ENCODE measurements around the gene CNTD1.
A peak's percentile ranks its signal among the peaks of the same experiment; 100 is the strongest.

CNTD1 gene

DNA sequence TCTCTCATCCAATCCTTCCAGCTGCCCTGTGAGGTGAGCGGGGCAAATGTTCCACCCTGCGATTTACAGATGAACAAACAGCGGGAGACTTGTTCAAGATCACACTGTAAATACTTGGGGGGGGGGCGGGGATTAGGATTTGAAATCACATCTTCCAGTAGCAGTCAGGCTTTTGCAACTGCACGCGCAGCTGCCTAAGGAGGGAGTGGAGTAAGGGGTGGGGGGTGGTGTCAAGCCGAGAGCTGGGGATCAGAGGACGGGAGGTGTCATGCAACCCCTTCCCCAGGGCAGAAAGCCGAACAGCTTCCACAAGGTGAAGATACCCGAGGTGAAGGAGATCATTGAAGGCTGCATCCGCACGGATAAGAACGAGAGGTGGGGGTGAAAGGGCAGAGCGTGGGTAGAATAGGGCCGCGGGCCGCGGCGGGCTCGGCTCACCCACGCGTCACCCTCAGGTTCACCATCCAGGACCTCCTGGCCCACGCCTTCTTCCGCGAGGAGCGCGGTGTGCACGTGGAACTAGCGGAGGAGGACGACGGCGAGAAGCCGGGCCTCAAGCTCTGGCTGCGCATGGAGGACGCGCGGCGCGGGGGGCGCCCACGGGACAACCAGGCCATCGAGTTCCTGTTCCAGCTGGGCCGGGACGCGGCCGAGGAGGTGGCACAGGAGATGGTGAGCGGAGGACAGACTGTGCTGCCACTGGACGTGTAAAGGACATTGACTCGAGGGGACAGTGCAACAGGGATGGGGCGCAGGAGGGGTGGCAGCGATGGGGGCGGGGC, 13.7 kb upstream of the CNTD1 start:
- H3K27me3 Mint-ChIP-seq (ENCODE audit: low read depth), result peaks cover 82% of the 10 kb centered on the region
- peaks cover 12% of the 10 kb centered on the region for H3K4me1 Mint-ChIP-seq (ENCODE audit: low read depth)
- no peak overlapping the region for H3K27ac Mint-ChIP-seq
- H3K4me3 Mint-ChIP-seq, result no peak overlapping the region
- no peaks in the 10 kb centered on the region for H3K9me3 Mint-ChIP-seq
- peaks cover 4% of the 10 kb centered on the region for H3K36me3 Mint-ChIP-seq (ENCODE audit: low read depth)

DNA sequence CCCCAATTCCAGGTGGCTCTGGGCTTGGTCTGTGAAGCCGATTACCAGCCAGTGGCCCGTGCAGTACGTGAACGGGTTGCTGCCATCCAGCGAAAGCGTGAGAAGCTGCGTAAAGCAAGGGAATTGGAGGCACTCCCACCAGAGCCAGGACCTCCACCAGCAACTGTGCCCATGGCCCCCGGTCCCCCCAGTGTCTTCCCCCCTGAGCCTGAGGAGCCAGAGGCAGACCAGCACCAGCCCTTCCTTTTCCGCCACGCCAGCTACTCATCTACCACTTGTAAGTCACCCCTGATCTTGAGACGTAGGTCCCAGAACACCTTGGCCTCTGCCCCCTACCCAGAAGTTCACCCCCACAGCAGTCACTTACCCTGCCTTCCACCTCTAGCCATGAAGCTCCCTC, 11.4 kb upstream of the CNTD1 start:
- Mint-ChIP-seq H3K27me3 (ENCODE audit: low read depth) (peaks cover 72% of the 10 kb centered on the region), H3K27ac (no peak overlapping the region), H3K9me3 (no peaks in the 10 kb centered on the region), H3K4me1 (ENCODE audit: low read depth) (peaks cover 12% of the 10 kb centered on the region), H3K4me3 (no peak overlapping the region), H3K36me3 (ENCODE audit: low read depth) (peaks cover 4% of the 10 kb centered on the region)

- Mint-ChIP-seq H3K4me3 (no peak overlapping the region), H3K9me3 (no peaks in the 10 kb centered on the region), H3K36me3 (ENCODE audit: low read depth) (peaks cover 5% of the 10 kb centered on the region), H3K27me3 (ENCODE audit: low read depth) (peaks cover 27% of the 10 kb centered on the region), H3K4me1 (ENCODE audit: low read depth) (peaks cover 3% of the 10 kb centered on the region), H3K27ac (no peak overlapping the region)
These were observed 6.7 kb upstream of the CNTD1 start for GRCh38 chr17:42791948-42792347.

DNA sequence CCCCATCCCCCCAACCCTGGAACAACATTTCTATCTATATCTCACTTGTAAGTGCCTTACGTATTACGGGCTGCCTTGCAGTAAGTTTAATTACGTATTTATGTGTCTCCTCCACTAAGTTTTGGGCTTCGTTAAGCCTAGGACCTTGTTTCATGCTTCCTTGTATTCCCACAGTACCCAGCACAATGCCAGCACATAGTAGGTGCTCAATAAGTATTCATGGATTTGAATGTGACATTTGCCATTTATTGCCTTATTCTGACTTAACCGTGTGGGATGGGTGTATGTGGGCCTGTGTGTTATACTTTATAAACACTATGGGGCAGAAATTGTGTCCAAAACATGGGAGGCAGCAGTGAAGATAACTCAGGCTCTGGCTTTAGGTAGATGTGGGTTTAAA, 6.1 kb upstream of the CNTD1 start:
- Mint-ChIP-seq H3K27me3 (ENCODE audit: low read depth) (peaks cover 22% of the 10 kb centered on the region), H3K27ac (no peak overlapping the region), H3K9me3 (no peaks in the 10 kb centered on the region), H3K36me3 (ENCODE audit: low read depth) (peaks cover 5% of the 10 kb centered on the region), H3K4me1 (ENCODE audit: low read depth) (peaks cover 8% of the 10 kb centered on the region), H3K4me3 (no peak overlapping the region)

DNA sequence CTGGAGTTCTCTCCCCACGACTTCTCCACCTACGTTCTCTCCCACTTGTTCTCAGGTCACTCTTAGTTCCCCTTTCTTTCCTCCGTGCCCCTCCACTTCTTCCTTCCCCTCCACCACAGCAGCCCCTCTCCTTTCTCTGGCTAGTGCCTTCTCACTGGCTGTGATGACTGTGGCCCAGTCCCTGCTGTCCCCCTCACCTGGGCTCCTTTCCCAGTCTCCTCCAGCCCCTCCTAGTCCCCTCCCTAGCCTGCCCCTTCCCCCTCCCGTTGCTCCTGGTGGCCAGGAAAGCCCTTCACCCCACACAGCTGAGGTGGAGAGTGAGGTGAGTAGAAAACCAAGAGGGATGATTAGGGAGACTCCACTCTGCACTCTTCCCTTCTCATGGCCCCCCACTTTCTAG, 3.6 kb upstream of the CNTD1 start:
- peaks cover 17% of the 10 kb centered on the region for H3K4me1 Mint-ChIP-seq (ENCODE audit: low read depth)
- H3K9me3 Mint-ChIP-seq, result no peaks in the 10 kb centered on the region
- H3K27ac Mint-ChIP-seq, result no peak overlapping the region
- H3K27me3 Mint-ChIP-seq (ENCODE audit: low read depth), result peaks cover 8% of the 10 kb centered on the region
- H3K4me3 Mint-ChIP-seq, result no peak overlapping the region
- peaks cover 5% of the 10 kb centered on the region for H3K36me3 Mint-ChIP-seq (ENCODE audit: low read depth)

DNA sequence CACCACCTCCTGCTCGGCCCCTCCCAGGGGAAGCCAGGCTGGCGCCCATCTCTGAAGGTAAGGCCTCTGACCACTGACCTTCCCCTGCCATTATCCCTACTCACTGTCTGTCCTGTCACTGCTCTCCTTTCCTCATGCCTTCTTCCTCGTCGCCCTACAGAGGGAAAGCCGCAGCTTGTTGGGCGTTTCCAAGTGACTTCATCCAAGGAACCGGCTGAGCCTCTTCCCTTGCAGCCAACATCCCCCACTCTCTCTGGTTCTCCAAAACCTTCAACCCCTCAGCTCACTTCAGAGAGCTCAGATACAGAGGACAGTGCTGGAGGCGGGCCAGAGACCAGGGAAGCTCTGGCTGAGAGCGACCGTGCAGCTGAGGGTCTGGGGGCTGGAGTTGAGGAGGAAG, 3.2 kb upstream of the CNTD1 start:
- peaks cover 5% of the 10 kb centered on the region for H3K36me3 Mint-ChIP-seq (ENCODE audit: low read depth)
- H3K27me3 Mint-ChIP-seq (ENCODE audit: low read depth), result peaks cover 8% of the 10 kb centered on the region
- H3K9me3 Mint-ChIP-seq, result no peaks in the 10 kb centered on the region
- H3K4me3 Mint-ChIP-seq, result peak overlapping the region; percentile 43
- H3K4me1 Mint-ChIP-seq (ENCODE audit: low read depth), result peaks cover 17% of the 10 kb centered on the region
- no peak overlapping the region for H3K27ac Mint-ChIP-seq

GRCh38 chr17:42796066-42796758, 2.4 kb upstream of the CNTD1 start:
- Mint-ChIP-seq H3K4me1 (ENCODE audit: low read depth) (peaks cover 17% of the 10 kb centered on the region), H3K27me3 (ENCODE audit: low read depth) (peaks cover 11% of the 10 kb centered on the region), H3K36me3 (ENCODE audit: low read depth) (peaks cover 5% of the 10 kb centered on the region), H3K9me3 (no peaks in the 10 kb centered on the region), H3K4me3 (peak overlapping the region; percentile 43), H3K27ac (no peak overlapping the region)

DNA sequence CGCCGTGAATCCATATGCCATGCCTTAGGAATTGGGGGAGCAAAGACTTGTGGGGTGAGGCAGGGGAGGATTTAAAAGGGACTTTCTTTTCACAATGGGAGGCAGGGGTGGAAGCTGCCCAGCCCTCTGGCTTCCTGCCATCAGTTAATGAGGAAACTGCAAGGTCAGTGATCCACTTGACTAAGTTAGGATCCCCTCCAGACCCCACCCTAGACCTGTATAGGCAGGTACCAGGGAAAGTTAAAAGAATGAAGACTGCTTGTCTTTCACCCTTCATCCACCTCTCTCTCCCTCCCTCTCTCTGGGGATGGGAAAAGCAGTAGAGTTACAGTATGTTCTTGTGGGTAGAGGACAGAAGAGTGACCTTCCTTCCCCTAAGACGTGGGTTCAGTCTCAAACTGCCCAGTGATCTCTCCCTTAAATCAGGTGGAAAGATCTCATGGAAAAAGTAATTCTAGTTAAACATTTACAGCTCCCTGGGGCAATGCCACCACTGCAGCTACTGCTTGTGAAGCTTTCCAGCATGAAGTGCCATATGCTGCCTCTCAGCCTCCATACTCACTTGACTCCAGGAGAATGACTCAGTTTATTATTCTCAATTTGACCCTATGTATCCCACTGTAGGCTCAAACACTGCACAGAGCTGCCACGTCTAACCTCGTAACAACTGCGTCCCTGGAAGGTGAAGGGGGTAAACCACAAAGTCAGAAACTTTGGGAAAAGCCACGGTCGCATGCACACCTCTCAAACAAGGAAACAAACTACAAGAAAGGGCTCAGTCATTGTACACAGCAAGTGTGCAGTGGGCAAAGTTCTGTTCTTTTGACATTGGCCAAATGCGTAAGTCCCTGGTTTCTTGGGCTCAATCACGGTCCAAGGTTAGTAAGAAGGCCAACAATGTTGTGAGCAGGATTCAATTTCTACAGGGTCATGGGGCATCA, 1.3 kb upstream of the CNTD1 start:
- peaks cover 5% of the 10 kb centered on the region for H3K36me3 Mint-ChIP-seq (ENCODE audit: low read depth)
- H3K9me3 Mint-ChIP-seq, result no peaks in the 10 kb centered on the region
- peaks cover 16% of the 10 kb centered on the region for H3K27me3 Mint-ChIP-seq (ENCODE audit: low read depth)
- peak overlapping the region; percentile 91 for H3K4me3 Mint-ChIP-seq
- H3K4me1 Mint-ChIP-seq (ENCODE audit: low read depth), result peaks cover 17% of the 10 kb centered on the region
- H3K27ac Mint-ChIP-seq, result no peak overlapping the region

- H3K27me3 Mint-ChIP-seq (ENCODE audit: low read depth), result peaks cover 16% of the 10 kb centered on the region
- peak overlapping the region; percentile 73 for H3K27ac Mint-ChIP-seq
- peak overlapping the region; percentile 91 for H3K4me3 Mint-ChIP-seq
- H3K36me3 Mint-ChIP-seq (ENCODE audit: low read depth), result peaks cover 5% of the 10 kb centered on the region
- peaks cover 17% of the 10 kb centered on the region for H3K4me1 Mint-ChIP-seq (ENCODE audit: low read depth)
- H3K9me3 Mint-ChIP-seq, result no peaks in the 10 kb centered on the region
These were observed 664 bp upstream of the CNTD1 start for GRCh38 chr17:42798011-42798382.

DNA sequence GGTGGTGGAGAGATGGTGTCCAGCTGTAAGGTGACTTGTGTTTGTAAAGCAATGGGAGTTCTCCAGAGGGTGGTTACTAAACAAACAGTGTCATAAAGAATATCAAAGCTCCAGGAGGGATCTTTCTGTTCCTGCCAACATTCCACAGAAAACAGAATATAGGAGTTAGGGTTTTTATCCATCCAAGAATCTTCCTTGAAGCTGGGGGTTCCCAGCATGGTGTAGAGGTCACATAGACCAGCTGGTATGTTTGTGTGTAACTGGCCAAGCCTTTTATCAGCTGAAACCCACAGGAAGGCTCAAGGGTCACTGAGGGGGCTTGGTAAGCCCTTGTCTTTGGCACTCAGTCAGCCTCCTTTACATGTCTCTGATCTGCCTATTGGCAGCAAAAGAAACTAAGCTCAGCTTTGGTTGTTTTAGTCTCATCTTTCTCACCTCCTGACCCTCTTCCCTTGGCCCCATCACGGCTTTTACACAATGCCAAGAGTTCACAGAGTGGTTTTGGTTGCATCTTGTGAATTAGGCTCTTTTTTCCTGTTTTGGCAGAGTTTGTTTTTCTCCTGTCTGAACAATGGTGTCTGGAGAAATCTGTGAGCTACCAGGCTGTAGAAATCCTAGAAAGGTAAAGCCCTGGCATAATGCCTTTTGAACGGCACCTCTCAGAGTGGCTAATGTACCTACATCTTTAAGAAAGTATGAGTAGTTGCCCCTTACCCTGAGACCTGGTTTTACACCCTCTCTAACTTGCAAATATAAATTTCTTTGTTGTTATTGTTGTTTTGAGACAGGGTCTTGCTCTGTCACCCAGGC, 4.6 kb downstream of the CNTD1 start:
- Mint-ChIP-seq H3K9me3 (no peaks in the 10 kb centered on the region), H3K27me3 (ENCODE audit: low read depth) (peaks cover 16% of the 10 kb centered on the region), H3K4me3 (no peak overlapping the region), H3K36me3 (ENCODE audit: low read depth) (peaks cover 4% of the 10 kb centered on the region), H3K27ac (no peak overlapping the region), H3K4me1 (ENCODE audit: low read depth) (peaks cover 4% of the 10 kb centered on the region)

DNA sequence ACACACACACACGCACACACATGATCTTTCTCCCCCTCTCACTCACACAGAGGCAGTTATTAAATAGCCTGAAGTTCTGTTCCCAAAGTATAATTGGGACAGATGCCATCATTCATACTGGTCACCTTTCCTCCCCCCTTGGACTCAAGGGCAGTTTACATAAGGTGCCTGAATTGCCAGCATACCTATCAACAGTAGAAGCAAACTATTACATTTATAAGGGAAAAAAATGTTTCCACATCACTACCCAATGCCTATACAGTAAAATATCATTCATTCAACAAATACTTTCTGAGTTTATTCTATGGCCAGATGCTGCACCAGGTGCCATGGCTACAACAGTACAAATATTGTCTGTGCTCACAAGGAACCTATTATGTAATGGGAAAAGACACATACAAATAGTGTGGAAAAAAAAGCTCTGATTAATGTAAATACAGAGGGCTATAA, 6.3 kb downstream of the CNTD1 start:
- Mint-ChIP-seq H3K4me1 (ENCODE audit: low read depth) (no peaks in the 10 kb centered on the region), H3K36me3 (ENCODE audit: low read depth) (peaks cover 11% of the 10 kb centered on the region), H3K27ac (no peak overlapping the region), H3K9me3 (no peaks in the 10 kb centered on the region), H3K27me3 (ENCODE audit: low read depth) (peaks cover 13% of the 10 kb centered on the region), H3K4me3 (no peak overlapping the region)

GRCh38 chr17:42806249-42806648, 7.6 kb downstream of the CNTD1 start:
- H3K4me1 Mint-ChIP-seq (ENCODE audit: low read depth), result peaks cover 2% of the 10 kb centered on the region

GRCh38 chr17:42809250-42809649, 10.6 kb downstream of the CNTD1 start:
- H3K27ac Mint-ChIP-seq, result no peak overlapping the region

More at GRCh38 chr17:42806249-42806648, 7.6 kb downstream of the CNTD1 start:
- Mint-ChIP-seq H3K27me3 (ENCODE audit: low read depth) (peaks cover 6% of the 10 kb centered on the region), H3K36me3 (ENCODE audit: low read depth) (peaks cover 20% of the 10 kb centered on the region), H3K27ac (no peak overlapping the region), H3K4me3 (no peak overlapping the region), H3K9me3 (no peaks in the 10 kb centered on the region)

More at GRCh38 chr17:42809250-42809649, 10.6 kb downstream of the CNTD1 start:
- Mint-ChIP-seq H3K36me3 (ENCODE audit: low read depth) (peaks cover 34% of the 10 kb centered on the region), H3K9me3 (no peaks in the 10 kb centered on the region), H3K27me3 (ENCODE audit: low read depth) (no peaks in the 10 kb centered on the region), H3K4me3 (no peak overlapping the region), H3K4me1 (ENCODE audit: low read depth) (peaks cover 2% of the 10 kb centered on the region)
